HEK293 (cell line): ENCODE measurements around the gene CRIM1.

Experiments used
- GLIS1 ChIP-seq: fragments of 450-650 bp; formaldehyde crosslinking; IDR thresholded peaks from 2 replicates; pipeline ENCODE4 v1.5.1; 2016; ENCODE audit warnings: missing biosample characterization, missing genetic modification characterization
- MZF1 ChIP-seq: fragments of 450-650 bp; formaldehyde crosslinking; IDR thresholded peaks from 2 replicates; pipeline ENCODE4 v1.5.1; 2017; ENCODE audit warnings: missing biosample characterization, missing genetic modification characterization, borderline replicate concordance
- ZBTB7A ChIP-seq: fragments of 450-650 bp; formaldehyde crosslinking; IDR thresholded peaks from 2 replicates; pipeline ENCODE4 v1.5.1; 2016; ENCODE audit warnings: low read depth, missing biosample characterization, missing genetic modification characterization
- ZNF280C ChIP-seq: fragments of 450-650 bp; formaldehyde crosslinking; IDR thresholded peaks from 2 replicates; pipeline ENCODE4 v1.5.1; 2016; ENCODE audit warnings: missing biosample characterization, missing genetic modification characterization
- TF ChIP-seq, protein P1 (sequence below): fragments of 450-650 bp; formaldehyde crosslinking; IDR thresholded peaks from 2 replicates; pipeline ENCODE4 v1.5.1; 2016; ENCODE audit warnings: missing biosample characterization, missing genetic modification characterization
- TF ChIP-seq, protein P2 (sequence below): fragments of 450-650 bp; formaldehyde crosslinking; IDR thresholded peaks from 2 replicates; pipeline ENCODE4 v1.5.1; 2016; ENCODE audit warnings: missing biosample characterization, missing genetic modification characterization, low read depth

DNA sequence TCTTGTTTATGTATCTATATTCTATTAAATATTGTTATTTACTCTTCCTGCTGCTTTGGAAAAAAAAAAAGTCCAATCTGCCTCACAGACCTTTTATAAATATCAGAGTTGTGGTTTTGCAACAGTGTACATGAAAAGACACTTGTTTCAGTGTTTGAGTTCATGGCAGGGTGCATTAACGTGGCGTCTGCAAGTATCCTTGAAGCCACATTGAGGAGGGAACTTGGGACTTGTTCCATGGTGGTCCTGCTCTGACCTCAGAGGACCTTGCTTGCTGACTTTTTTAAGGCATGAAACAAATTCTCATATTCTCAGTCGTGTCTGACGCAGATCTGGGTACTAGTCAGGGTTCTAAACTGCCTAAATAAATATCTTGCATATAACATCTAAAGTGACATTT is 55.1 kb downstream of the CRIM1 start:
- TF ChIP-seq, protein P1, sequence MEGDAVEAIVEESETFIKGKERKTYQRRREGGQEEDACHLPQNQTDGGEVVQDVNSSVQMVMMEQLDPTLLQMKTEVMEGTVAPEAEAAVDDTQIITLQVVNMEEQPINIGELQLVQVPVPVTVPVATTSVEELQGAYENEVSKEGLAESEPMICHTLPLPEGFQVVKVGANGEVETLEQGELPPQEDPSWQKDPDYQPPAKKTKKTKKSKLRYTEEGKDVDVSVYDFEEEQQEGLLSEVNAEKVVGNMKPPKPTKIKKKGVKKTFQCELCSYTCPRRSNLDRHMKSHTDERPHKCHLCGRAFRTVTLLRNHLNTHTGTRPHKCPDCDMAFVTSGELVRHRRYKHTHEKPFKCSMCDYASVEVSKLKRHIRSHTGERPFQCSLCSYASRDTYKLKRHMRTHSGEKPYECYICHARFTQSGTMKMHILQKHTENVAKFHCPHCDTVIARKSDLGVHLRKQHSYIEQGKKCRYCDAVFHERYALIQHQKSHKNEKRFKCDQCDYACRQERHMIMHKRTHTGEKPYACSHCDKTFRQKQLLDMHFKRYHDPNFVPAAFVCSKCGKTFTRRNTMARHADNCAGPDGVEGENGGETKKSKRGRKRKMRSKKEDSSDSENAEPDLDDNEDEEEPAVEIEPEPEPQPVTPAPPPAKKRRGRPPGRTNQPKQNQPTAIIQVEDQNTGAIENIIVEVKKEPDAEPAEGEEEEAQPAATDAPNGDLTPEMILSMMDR (tag by site-specific recombination), result no peak
- TF ChIP-seq, protein P2, sequence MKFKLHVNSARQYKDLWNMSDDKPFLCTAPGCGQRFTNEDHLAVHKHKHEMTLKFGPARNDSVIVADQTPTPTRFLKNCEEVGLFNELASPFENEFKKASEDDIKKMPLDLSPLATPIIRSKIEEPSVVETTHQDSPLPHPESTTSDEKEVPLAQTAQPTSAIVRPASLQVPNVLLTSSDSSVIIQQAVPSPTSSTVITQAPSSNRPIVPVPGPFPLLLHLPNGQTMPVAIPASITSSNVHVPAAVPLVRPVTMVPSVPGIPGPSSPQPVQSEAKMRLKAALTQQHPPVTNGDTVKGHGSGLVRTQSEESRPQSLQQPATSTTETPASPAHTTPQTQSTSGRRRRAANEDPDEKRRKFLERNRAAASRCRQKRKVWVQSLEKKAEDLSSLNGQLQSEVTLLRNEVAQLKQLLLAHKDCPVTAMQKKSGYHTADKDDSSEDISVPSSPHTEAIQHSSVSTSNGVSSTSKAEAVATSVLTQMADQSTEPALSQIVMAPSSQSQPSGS, result no peak
- no peak for TF ChIP-seq GLIS1 (tag by site-specific recombination)
- TF ChIP-seq ZBTB7A (tag by site-specific recombination), result no peak
- no peak for TF ChIP-seq MZF1 (tag by site-specific recombination)
- no peak for TF ChIP-seq ZNF280C
